ENCODE data around the gene LMF2. TPM values are rescaled to one million over a fixed set of nuclear protein-coding genes. Genes with fewer than 3 reads are reported as not detected.

LMF2 gene
- total RNA-seq, 2 experiments from 2014 or later, result 98.6 to 138 TPM

DNA sequence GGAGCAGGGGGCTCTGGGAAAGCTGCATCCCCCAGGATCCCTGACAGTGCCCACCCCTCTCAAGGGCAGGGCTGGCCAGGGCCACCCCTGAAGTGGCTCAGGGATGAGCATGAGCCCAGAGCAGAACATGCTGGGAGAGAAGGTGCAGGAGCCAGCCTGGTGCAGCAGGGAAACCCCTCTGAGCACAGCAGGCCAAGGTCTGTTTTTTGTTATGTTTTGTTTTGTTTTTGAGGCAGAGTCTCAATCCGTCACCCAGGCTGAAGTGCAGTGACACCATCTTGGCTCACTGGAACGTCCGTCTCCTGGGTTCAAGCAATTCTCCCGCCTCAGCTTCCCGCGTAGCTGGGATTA, 31.9 kb downstream of the LMF2 start:
- Mint-ChIP-seq H3K27ac (peak overlapping the region; percentile 72), H3K27me3 (peaks cover 16% of the 10 kb centered on the region), H3K4me3 (peak overlapping the region; percentile 51), H3K36me3 (peaks cover 5% of the 10 kb centered on the region), H3K4me1 (peaks cover 42% of the 10 kb centered on the region), H3K9me3 (ENCODE audit: low read depth) (no peaks in the 10 kb centered on the region)
- CTCF ChIA-PET, result interaction anchor here (4.0 kb wide), 1 partner anchor 22 kb away, joined by 28 read pairs; no protein-coding TSS in a partner anchor
- no peak for ATAC-seq
- no peak for DNase-seq

DNA sequence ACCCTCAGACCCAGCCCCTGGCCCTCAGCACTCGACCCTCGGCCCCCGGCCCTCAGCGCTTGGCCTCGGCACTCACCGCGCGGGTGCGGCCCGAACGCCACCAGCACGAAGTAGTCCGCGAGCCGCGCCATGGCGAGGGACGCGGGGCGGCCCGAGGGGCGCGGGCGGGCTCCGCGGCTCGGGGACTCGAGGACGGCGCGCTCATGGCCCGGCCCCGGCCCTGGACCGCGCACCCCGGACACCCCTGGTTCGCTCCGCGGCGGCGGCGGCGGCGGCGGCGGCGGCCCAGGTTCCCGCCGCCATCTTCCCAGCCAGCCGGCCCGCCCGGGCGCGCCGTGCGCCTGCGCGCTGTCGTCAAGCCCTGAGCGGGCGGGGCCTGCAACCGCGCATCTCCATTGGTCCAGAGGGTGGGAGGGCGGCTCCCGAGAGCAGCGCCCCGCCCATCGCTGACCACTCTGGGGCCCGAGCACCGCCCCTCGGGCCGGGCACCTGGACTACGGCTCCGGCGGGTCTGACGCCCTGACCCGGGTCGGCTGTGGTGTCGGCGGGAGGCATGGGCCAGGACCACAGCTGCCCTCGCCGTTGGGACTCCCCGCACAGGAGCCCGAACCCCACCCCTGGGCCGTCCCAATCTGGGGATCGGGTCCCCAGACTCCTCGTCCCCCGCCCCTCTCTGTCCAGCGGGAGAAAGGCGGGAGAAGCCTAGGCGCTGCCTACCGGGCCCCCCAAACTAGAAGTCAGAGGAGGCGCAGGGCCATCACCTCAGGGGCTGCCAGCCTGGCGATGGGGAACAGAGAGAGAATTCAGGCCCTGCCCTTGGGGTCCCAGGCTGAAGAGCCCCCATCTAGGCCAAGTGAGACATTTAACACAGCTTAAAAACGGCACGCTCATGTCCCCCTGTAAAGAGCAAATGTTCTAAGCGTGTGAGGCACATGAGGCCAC, 32.5 kb downstream of the LMF2 start, which contains the start of gene SBF1:
Gene SBF1 (minus strand): TSS at position 326 of the 942 bp plus-strand sequence. CDS start 195 bp downstream, at position 131.
- Mint-ChIP-seq H3K27ac (peak within 1 kb of the TSS; percentile 95), H3K4me3 (peak within 1 kb of the TSS; percentile 93), H3K36me3 (peaks cover 5% of the 10 kb centered on the region), H3K4me1 (peaks cover 49% of the 10 kb centered on the region), H3K27me3 (peaks cover 11% of the 10 kb centered on the region), H3K9me3 (ENCODE audit: low read depth) (no peaks in the 10 kb centered on the region)
- peak; percentile 83 for ATAC-seq
- DNase-seq, result peak; percentile 92
- CTCF ChIA-PET, result interaction anchor here (4.0 kb wide), 1 partner anchor 23 kb away, joined by 28 read pairs; no protein-coding TSS in a partner anchor

GRCh38 chr22:50473855-50474671, 33.4 kb downstream of the LMF2 start:
- H3K27me3 Mint-ChIP-seq, result peaks cover 6% of the 10 kb centered on the region
- DNase-seq (peak; percentile 71), ATAC-seq (no peak)
- peaks cover 53% of the 10 kb centered on the region for H3K4me1 Mint-ChIP-seq
- peak overlapping the region; percentile 95 for H3K27ac Mint-ChIP-seq
- H3K4me3 Mint-ChIP-seq, result peak overlapping the region; percentile 93
- CTCF ChIA-PET, result interaction anchor here (0.8 to 4.0 kb wide), 18 partner anchors 8 to 223 kb away, joined by 3 to 28 read pairs (median 4); partner anchors contain the start of genes ADM2, HDAC10, LMF2 and NCAPH2
- H3K36me3 Mint-ChIP-seq, result peaks cover 5% of the 10 kb centered on the region
- no peaks in the 10 kb centered on the region for H3K9me3 Mint-ChIP-seq (ENCODE audit: low read depth)

- Mint-ChIP-seq H3K4me1 (peaks cover 63% of the 10 kb centered on the region), H3K27me3 (no peaks in the 10 kb centered on the region), H3K4me3 (peak overlapping the region; percentile 93), H3K36me3 (peaks cover 5% of the 10 kb centered on the region), H3K9me3 (ENCODE audit: low read depth) (no peaks in the 10 kb centered on the region), H3K27ac (peak overlapping the region; percentile 95)
- CTCF ChIA-PET, result interaction anchor here (0.8 to 4.0 kb wide), 18 partner anchors 9 to 222 kb away, joined by 3 to 28 read pairs (median 4); partner anchors contain the start of genes ADM2, HDAC10, LMF2 and NCAPH2
- DNase-seq (peak; percentile 79), ATAC-seq (peak; percentile 21)
These were observed 34.4 kb downstream of the LMF2 start for GRCh38 chr22:50473088-50473487.

GRCh38 chr22:50471962-50472361, 35.5 kb downstream of the LMF2 start:
- ATAC-seq (no peak), DNase-seq (no peak)
- H3K4me1 Mint-ChIP-seq, result peaks cover 67% of the 10 kb centered on the region
- H3K9me3 Mint-ChIP-seq (ENCODE audit: low read depth), result no peaks in the 10 kb centered on the region
- peaks cover 8% of the 10 kb centered on the region for H3K36me3 Mint-ChIP-seq
- H3K27ac Mint-ChIP-seq, result peak overlapping the region; percentile 88
- no peaks in the 10 kb centered on the region for H3K27me3 Mint-ChIP-seq
- peak overlapping the region; percentile 23 for H3K4me3 Mint-ChIP-seq
- CTCF ChIA-PET, result interaction anchor here (0.6 to 4.0 kb wide), 11 partner anchors 10 to 195 kb away, joined by 3 to 28 read pairs (median 10); partner anchors contain the start of genes ADM2 and SCO2

GRCh38 chr22:50471197-50471847, 36.2 kb downstream of the LMF2 start:
- no peak for ATAC-seq
- Mint-ChIP-seq H3K4me3 (peak overlapping the region; percentile 69), H3K27ac (peak overlapping the region; percentile 88), H3K4me1 (peaks cover 72% of the 10 kb centered on the region), H3K9me3 (ENCODE audit: low read depth) (no peaks in the 10 kb centered on the region), H3K36me3 (peaks cover 14% of the 10 kb centered on the region), H3K27me3 (no peaks in the 10 kb centered on the region)
- CTCF ChIA-PET, result interaction anchor here (1.1 to 4.0 kb wide), 12 partner anchors 9 to 150 kb away, joined by 3 to 28 read pairs (median 10); partner anchors contain the start of genes ADM2, SCO2 and TYMP
- DNase-seq, result no peak

DNA sequence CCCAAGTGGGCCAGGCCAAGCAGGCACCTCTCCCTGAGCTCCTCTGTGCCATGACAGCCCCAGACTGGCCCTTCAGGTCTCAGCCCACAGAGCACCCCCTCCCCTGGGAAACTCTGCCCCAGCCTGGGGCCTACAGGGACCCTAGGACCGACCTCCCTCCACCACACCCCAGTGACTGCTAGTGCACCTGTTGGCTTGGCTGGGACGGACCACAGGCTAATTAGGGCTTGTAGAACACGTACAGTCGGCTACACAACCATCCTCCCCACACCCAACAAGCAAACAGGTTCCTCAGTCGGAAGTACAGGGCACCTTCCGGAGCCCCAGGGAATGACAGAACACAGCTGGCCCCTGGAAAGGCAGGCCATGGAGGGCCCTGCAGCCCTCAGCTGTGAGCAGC, 37.0 kb downstream of the LMF2 start:
- Mint-ChIP-seq H3K4me3 (peak overlapping the region; percentile 69), H3K9me3 (ENCODE audit: low read depth) (no peaks in the 10 kb centered on the region), H3K27me3 (no peaks in the 10 kb centered on the region), H3K4me1 (peaks cover 72% of the 10 kb centered on the region), H3K36me3 (peaks cover 19% of the 10 kb centered on the region), H3K27ac (peak overlapping the region; percentile 88)
- DNase-seq, result peak; percentile 61
- no peak for ATAC-seq
- CTCF ChIA-PET, result interaction anchor here (0.6 to 4.0 kb wide), 13 partner anchors 10 to 194 kb away, joined by 3 to 20 read pairs (median 6); partner anchors contain the start of genes ADM2, LMF2, SCO2 and TYMP

GRCh38 chr22:50469377-50470305, 37.9 kb downstream of the LMF2 start:
- Mint-ChIP-seq H3K27me3 (no peaks in the 10 kb centered on the region), H3K4me1 (peaks cover 69% of the 10 kb centered on the region), H3K27ac (peak overlapping the region; percentile 88), H3K36me3 (peaks cover 19% of the 10 kb centered on the region), H3K9me3 (ENCODE audit: low read depth) (no peaks in the 10 kb centered on the region), H3K4me3 (peak overlapping the region; percentile 69)
- ATAC-seq (peak; percentile 77), DNase-seq (peak; percentile 99)
- CTCF ChIA-PET, result interaction anchor here (0.6 to 4.0 kb wide), 15 partner anchors 12 to 193 kb away, joined by 3 to 20 read pairs (median 5); partner anchors contain the start of genes ADM2, LMF2, NCAPH2 and SCO2

DNA sequence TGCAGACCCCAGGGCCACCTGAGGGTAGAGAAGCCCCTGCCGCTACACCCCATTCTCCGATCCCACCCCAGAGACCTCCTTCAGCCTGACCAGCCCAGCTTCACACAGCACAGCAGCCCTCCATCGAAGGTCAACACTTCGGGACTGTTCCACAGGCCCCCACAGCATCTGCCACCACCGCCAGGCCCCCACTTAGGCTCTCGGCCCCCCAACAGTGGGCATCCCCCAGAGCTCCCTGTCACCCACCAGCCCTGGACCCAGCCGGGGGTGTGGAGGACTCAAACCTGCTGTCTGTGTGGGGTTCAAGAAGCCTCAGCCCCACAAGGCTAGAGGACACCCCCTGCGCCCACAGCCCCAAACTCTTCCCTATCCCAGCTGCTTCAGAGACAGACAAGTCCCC, 38.9 kb downstream of the LMF2 start:
- Mint-ChIP-seq H3K9me3 (ENCODE audit: low read depth) (no peaks in the 10 kb centered on the region), H3K36me3 (peaks cover 26% of the 10 kb centered on the region), H3K4me3 (peak overlapping the region; percentile 69), H3K4me1 (peaks cover 69% of the 10 kb centered on the region), H3K27ac (peak overlapping the region; percentile 88), H3K27me3 (no peaks in the 10 kb centered on the region)
- CTCF ChIA-PET, result interaction anchor here (0.6 to 4.0 kb wide), 8 partner anchors 10 to 153 kb away, joined by 3 to 20 read pairs (median 4); partner anchors contain the start of genes LMF2, NCAPH2 and SCO2
- no peak for DNase-seq
- no peak for ATAC-seq

- H3K4me1 Mint-ChIP-seq, result peaks cover 61% of the 10 kb centered on the region
- no peaks in the 10 kb centered on the region for H3K27me3 Mint-ChIP-seq
- no peak overlapping the region for H3K4me3 Mint-ChIP-seq
- peak overlapping the region; percentile 88 for H3K27ac Mint-ChIP-seq
- no peaks in the 10 kb centered on the region for H3K9me3 Mint-ChIP-seq (ENCODE audit: low read depth)
- ATAC-seq (no peak), DNase-seq (no peak)
- H3K36me3 Mint-ChIP-seq, result peaks cover 25% of the 10 kb centered on the region
- CTCF ChIA-PET, result interaction anchor here (0.6 to 4.0 kb wide), 7 partner anchors 9 to 154 kb away, joined by 3 to 20 read pairs (median 3); partner anchors contain the start of gene SCO2
These were observed 39.6 kb downstream of the LMF2 start for GRCh38 chr22:50467773-50468440.

DNA sequence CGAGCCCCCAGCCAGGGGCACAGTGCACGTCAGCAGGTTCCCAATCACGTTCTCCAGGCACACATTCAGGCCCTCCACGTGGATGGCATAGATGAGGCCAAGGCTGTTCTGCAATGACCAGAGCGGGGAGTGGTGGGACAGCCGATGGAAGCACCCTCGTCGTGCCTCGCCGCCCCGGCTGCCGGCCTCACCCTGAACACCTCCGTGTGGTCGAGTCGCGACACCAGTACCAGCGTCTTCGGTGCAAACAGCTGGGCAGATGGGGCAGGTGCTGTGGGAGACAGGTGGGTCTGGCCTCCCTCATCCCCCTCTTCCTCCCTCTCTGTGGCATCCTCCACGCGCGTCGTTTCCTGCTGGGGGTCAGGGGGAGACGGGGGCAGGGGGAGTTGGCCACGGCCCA, 40.2 kb downstream of the LMF2 start:
- ATAC-seq (no peak), DNase-seq (no peak)
- Mint-ChIP-seq H3K27ac (no peak overlapping the region), H3K36me3 (peaks cover 24% of the 10 kb centered on the region), H3K9me3 (ENCODE audit: low read depth) (no peaks in the 10 kb centered on the region), H3K27me3 (no peaks in the 10 kb centered on the region), H3K4me3 (no peak overlapping the region), H3K4me1 (peaks cover 56% of the 10 kb centered on the region)
- CTCF ChIA-PET, result interaction anchor here (0.6 to 1.3 kb wide), 3 partner anchors 11 to 31 kb away, joined by 3 read pairs; no protein-coding TSS in a partner anchor
